Ecto neural progenitor cell (in vitro differentiated cells): ENCODE results near the gene TMUB1.

Experiments used
- DNase-seq: peaks from one replicate; pipeline ENCODE4 v3.0.0-alpha.2; 2018; ENCODE audit warnings: low spot score

TMUB1 gene

GRCh38 chr7:151101621-151102396 lies 18.5 kb upstream of the TMUB1 start:
- DNase-seq: no peak

- DNase-seq: no peak
Measured at GRCh38 chr7:151100921-151101320, 17.6 kb upstream of the TMUB1 start.

GRCh38 chr7:151099486-151100211 lies 16.4 kb upstream of the TMUB1 start:
- no peak for DNase-seq

GRCh38 chr7:151095828-151096475 lies 12.7 kb upstream of the TMUB1 start:
- no peak for DNase-seq

- no peak for DNase-seq
Measured at GRCh38 chr7:151095123-151095797, 12.0 kb upstream of the TMUB1 start.

GRCh38 chr7:151094675-151095074 lies 11.4 kb upstream of the TMUB1 start:
- DNase-seq: no peak

GRCh38 chr7:151093748-151094147 lies 10.5 kb upstream of the TMUB1 start:
- DNase-seq: no peak

- no peak for DNase-seq
Measured at GRCh38 chr7:151091988-151092387, 8.7 kb upstream of the TMUB1 start.

GRCh38 chr7:151091431-151091830 lies 8.1 kb upstream of the TMUB1 start:
- DNase-seq: no peak

GRCh38 chr7:151091003-151091402 lies 7.7 kb upstream of the TMUB1 start:
- no peak for DNase-seq

GRCh38 chr7:151089893-151090730 lies 6.8 kb upstream of the TMUB1 start:
- no peak for DNase-seq

GRCh38 chr7:151088856-151089699 lies 5.8 kb upstream of the TMUB1 start:
- DNase-seq: peak; percentile 78

GRCh38 chr7:151088019-151088855 lies 4.9 kb upstream of the TMUB1 start:
- DNase-seq: no peak

GRCh38 chr7:151087245-151088018 lies 4.1 kb upstream of the TMUB1 start:
- DNase-seq: peak; percentile 74

GRCh38 chr7:151086802-151087244 lies 3.5 kb upstream of the TMUB1 start:
- DNase-seq: no peak

GRCh38 chr7:151085691-151086620 lies 2.7 kb upstream of the TMUB1 start, which contains the start of gene AGAP3:
Gene AGAP3 (plus strand): TSS chr7:151086475. CDS start chr7:151086742, 267 bp downstream.
- DNase-seq: peak; percentile 93

- no peak for DNase-seq
Measured at GRCh38 chr7:151085329-151085690, 2.0 kb upstream of the TMUB1 start.

GRCh38 chr7:151083824-151084160 lies 499 bp upstream of the TMUB1 start:
- DNase-seq: no peak
